HG02759 (cell line): ENCODE results near the gene CELA3B.
"Not testable (repeated sequence)": the region's sequence is repeated elsewhere in the genome, so short reads cannot be mapped to it uniquely, and the experiment has no call there.

Experiments used
- ATAC-seq: cut with Tn5 transposase; IDR thresholded peaks from one replicate; pipeline ENCODE4 v1.9.1; 2021; ENCODE audit warnings: mild to moderate bottlenecking, moderate library complexity; ENCODE audit not compliant: unreplicated experiment

The CELA3B gene

DNA sequence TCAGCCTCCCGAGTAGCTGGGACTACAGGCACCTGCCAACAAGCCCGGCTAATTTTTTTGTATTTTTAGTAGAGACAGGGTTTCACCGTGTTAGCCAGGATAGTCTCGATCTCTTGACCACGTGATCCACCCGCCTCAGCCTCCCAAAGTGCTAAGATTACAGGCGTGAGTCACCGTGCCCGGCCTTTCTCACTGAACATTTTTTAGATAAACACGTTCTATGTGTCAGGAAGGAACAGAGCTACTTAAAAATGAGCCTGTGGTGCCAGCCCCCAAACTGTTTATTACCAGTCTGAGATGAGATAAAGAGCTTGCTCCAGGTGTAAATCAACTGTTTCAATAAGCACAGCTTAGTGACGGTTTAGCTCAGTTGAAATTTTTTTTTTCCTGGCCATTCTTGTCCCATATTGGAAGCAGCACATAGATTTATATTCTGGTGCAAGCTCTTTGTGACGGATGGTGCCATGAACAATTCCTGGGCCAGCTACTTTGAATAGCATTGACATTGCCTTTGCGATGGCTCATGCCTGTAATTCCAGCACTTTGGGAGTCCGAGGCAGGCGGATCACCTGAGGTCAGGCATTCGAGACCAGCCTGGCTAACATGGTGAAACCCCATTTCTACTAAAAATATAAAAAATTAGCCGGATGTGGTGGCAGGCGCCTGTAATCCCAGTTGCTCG is 33.7 kb upstream of the CELA3B start:
- ATAC-seq = not testable (repeated sequence)

- no peak for ATAC-seq
These were observed 32.1 kb upstream of the CELA3B start for GRCh38 chr1:21944733-21945073.

- no peak for ATAC-seq
These were observed 29.8 kb upstream of the CELA3B start for GRCh38 chr1:21946836-21947587.

DNA sequence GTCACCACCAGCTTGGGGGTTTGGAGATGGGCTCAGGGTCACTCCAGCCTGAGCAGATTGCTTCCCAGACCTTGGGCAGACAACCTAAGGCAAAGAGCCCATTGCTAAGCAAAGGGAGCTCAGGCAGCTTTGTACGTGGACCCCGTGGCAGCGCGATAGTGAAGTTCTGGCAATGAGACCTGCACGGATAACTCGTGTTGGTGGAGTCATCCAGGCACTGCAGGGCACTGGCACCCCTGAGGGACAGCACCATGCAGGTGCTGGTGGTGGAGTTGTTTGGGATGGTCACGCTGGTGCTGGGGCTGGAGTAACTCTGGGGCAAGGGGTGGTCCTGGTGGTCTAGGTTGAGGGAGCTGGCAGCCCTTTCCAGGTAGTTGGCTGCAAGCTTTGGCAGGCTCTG is 26.1 kb upstream of the CELA3B start:
- ATAC-seq = no peak

DNA sequence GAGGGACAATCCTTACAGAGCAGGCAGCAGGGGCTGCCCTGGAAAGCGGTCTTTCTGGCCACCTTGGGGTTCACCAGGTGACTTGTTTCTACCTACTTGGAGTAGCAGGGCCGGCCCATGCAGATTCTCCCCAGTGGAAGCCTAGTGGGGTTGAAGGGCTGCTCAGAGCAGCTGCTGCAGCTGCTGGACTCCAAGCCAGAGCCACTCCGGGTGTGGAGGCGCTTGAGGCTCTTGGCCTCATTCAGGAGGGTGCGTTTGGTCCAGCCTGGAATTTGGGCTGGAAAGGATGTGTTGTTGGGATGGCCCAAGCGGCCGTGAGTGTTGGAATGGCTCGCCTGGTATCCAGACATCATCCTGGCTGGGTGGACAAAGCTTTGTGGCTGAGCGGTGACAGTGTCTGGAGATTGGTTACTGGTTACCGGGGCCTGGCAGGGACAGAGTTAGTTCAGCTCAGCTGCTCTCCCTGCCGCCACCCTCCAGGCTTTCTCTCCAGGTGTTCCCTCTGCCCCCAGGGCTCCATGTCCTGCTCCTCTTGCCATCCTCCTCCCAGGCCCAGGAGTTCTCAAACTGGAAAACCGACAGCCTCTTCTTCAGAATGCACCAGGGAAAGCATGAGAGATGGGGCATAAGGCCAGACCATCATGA is 25.5 kb upstream of the CELA3B start:
- no peak for ATAC-seq

GRCh38 chr1:21952786-21953520 is 23.9 kb upstream of the CELA3B start:
- ATAC-seq = no peak

GRCh38 chr1:21955058-21955457 is 21.8 kb upstream of the CELA3B start:
- no peak for ATAC-seq

DNA sequence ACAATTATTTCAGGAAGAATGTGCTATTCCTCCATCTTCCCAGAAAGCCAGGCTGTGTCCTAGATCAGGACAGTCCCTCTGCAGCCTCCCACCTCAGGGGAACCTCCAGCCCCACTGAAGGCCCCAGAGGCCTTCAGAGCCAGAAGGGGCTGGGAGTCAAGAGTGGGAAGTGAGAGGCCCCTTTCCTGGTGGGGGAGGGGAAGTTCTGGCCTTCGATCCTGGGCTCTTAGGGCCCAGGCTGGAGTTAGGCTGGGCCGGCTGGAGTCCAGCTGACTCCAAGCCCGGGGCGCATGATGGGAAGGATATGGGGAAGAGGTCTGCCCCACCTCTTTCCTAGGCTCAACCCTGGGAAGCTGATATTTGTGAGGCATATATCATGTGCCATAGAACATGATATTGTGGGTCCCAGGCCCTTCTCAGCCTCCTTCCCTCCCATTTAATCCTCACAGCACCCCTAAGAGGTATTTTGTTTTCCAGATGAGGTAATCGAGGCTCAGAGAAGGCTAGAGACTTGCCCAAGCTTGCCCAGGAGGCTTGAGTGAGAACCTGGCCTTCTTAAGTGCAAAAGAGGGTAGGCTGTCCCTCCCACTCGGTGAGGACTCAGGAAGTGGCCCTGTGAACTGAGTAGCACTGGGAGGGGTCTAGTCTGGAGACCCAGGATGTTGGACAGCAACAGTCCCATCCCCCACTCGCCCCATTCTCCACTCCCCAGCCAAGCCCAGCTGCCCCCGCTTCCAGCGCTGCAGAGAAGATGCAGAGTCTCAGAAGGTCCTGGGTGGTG is 21.1 kb upstream of the CELA3B start:
- ATAC-seq = no peak

GRCh38 chr1:21956720-21957552 is 19.9 kb upstream of the CELA3B start:
- ATAC-seq = no peak

GRCh38 chr1:21961337-21961736 is 15.5 kb upstream of the CELA3B start:
- no peak for ATAC-seq

DNA sequence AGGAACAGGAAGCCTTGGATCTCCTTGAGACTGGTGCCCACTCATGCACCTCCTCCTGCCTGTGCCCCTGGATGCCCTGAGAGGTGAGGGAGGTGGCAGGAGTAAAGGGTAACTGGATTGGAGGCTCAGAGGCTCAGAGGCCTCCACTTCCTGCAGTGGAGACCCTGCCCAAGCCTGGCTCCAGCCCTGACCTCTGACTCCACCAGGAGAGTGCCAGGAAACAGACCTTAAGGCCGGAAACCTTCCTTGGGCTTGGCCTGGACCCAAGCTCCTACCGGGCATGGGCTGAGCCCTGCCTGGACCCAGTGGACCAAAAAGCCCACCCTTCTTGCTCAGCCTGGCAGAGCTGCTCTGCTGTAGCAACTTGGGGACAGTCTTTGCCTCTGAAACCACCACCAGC is 15.0 kb upstream of the CELA3B start:
- ATAC-seq = no peak

DNA sequence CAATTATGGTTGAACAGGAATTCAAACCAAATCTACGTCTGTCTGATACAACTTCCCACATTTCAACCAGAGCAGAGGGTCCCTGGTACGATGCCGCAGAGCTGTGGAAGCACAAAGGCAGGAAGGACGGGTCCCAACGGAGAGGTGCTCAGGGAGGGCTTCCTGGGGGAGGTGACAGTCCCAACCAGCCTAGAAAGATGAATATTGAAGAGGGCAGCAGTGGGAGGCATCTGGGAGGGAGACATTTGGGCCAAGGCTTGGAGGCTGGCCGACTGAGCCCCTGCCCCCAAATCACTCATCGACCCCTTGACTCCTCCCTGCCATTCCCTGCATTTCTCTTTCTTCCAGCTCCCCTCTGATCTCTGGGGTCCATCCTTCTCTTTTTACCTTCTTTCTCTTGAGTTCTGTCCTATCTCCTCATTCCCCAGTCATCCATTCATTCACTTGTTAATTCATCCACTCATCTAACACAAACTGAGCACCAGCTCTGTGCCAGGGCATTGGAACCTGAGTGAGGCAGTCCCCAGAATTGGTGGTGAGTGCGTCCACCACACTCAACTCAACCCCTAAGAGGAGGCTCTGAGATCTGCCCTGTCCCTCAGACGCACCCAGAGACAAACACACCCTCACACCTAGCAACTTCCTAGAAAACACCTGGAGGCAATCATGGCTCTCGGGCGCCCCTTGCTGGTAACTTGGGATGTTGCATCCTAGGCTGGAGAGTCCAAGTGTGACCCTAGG is 13.2 kb upstream of the CELA3B start:
- ATAC-seq = no peak

DNA sequence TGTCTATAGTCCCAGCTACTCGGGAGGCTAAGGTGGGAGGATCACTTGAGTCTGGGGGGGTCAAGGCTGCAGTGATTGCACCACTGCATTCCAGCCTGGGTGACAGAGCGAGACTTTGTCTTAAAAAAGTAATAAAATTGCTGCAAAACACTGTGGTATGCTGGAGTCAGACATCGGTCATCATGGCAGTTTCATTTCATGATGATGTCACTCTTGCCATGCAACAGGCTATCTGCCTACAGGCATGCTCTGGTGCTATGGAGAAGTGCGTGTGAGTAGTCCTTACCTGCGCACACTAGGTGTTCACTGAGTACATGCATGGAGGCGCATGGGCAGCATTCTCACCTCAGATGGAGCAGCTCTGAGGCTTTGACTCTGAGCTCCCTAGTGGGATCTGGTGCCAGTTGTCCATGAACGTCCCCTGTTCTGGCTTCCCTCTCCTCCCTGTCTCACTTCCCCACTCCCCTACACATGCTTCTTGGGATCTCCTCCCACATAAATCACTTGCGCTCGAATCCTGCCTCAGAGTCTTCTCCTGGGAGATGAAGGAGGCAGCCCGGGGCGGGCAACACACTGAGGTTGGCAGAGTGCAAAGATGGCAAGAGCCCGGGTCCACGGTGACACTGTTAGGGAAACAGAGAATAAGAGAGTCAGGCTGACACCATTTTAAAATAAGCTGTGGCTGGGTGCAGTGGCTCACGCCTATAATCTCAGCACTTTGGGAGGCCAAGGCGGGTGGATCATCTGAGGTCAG is 10.4 kb upstream of the CELA3B start:
- ATAC-seq = no peak

DNA sequence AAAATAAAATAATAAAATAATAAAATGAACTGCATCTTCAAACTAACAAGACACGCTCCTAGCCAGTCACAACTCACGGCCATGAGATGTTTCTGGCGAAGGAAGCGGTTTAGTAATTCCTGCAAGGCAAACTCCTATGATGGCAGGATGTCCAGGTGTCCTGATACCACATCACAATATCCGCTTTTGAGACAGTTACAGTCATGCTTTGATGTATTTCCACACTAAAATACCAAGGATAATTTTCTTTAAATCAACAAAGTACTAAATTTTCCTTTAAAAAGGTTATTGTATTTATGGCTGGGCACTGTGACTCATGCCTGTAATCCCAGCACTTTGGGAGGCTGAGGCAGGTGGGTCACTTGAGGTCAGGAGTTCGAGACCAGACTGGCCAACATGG is 9.6 kb upstream of the CELA3B start:
- not testable (repeated sequence) for ATAC-seq

- ATAC-seq = not testable (repeated sequence)
These were observed 7.8 kb upstream of the CELA3B start for GRCh38 chr1:21969066-21969465.

DNA sequence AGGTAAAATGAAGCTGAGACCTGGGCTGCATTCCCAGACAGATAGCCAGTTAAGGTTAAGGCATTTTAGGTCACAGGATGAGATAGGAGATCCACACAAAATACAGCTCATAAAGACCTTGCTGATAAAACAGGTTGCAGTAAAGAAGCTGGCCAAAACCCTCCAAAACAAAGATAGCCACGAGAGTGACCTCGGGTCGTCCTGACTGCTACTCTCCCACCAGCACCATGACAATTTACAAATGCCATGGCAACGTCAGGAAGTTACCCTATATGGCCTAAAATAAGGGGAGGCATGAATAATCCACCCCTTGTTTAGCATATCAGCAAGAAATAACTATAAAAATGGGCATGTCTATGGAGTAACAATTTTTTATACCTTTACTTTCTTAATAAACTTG is 6.3 kb upstream of the CELA3B start:
- not testable (repeated sequence) for ATAC-seq

DNA sequence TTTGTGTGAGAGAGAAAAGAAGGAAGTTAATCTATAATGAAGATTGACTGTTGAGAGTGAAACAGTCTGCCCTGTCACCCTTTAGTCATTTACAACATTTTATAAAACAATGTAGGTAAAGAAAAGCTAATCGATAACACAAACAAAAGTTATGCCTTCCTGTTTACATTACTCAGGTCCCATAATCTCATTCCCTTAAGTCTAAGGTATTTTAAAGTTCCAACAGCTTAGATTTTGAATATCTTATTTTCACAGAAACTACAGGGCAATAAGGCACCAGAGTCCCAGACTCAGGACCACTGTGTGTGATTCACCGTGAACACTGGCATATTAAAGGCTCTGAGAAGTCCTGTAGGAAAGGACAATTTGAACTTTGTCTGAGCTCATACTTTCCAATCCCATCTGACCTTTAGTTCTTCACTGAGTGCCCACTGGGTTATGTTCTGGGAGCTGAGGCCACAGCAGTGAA is 3.8 kb upstream of the CELA3B start:
- ATAC-seq = not testable (repeated sequence)

DNA sequence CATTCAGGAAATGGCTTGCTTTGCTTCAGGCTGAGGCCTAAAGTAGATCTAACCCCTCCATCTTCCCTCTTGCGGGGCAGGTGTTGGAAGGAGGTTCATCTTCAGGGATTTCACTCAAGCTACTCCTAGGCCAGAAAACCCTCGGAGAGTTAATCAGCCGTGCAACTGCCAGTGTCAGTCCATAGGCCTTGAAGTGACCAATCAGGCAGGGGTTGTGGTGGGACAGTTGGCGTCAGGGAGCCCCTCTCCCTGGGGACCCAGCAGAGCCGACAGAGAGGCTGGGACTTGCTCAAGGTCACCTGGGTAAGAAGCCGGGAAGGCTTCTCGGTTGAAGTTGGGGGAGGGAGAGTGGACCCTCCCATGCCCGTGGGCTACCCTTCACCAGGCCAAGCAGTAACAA is 2.9 kb upstream of the CELA3B start:
- not testable (repeated sequence) for ATAC-seq
